ENCODE measurements around the gene EXOSC1.
A peak's percentile ranks its signal among the peaks of the same experiment; 100 is the strongest.
"Not testable (repeated sequence)": the region's sequence is repeated elsewhere in the genome, so short reads cannot be mapped to it uniquely, and the experiment has no call there.

The EXOSC1 gene

DNA sequence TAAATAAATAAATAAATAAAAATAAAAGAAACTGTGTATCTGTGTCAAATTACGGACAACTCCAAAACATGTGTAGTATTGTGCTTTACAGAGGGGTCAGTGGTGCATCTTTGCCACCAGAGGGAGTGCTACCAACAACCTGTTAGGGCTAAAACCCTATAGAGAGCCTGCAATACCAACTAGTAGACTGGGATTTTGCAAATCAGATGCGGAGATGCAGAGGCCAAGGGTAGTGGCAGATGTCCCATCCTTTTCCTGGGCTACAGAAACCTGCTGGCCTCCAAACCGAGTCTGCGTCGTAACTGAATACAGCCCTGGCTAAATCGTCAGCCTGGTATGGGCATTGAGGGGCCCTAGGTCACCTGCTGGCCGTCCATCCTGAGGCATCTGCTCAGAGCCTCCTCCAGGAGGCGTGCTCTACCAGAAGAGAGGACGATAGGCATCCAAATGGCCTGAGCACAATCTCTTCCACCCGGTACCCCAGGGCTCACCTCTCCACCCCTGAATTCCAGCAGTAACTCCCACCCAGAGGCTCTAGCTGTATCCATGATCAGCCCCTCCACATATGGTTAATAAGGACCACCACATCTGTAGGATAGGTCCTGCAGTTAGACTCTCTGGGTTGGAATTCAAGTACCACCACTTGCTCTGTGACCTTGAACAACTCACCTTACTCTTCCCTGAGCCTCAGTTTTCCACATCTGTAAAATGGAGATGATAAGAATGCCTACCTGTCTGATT lies 38.4 kb downstream of the EXOSC1 start:
- peak; percentile 53 for DNase-seq

DNA sequence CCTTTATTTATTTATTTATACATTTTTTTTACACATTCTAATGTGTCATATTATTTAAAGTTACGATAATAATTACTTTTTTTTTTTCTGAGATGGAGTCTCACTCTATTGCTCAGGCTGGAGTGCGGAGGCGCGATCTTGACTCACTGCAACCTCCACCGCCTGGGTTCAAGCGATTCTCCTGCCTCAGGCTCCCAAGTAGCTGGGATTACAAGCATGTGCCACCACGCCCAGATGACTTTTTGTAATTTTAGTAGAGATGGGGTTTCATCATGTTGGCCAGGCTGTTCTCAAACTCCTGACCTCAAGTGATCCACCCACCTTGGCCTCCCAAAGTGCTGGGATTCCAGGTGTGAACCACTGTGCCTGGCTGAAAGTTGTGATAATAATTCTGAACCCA lies 39.3 kb downstream of the EXOSC1 start:
- DNase-seq, result not testable (repeated sequence)

DNA sequence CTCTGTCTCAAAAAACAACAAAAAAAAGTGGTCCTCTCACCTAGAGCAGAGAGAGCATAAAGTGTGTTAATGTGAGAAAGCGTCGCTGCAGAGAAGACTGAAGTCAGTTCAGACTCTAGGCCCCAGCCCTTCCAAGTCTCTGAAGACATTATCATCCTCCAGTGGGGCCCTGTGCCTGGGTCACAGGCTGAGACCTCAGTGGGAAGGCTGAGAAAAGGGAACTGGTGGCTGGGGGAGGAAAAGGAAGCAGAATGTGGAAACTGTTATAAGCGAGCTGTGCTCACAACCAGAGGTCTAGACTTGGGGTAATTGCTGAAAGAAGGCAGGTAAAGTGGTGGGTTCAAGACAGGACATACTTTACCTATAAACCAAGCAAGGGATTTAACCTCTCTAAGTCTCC lies 39.7 kb downstream of the EXOSC1 start:
- DNase-seq, result no peak

DNA sequence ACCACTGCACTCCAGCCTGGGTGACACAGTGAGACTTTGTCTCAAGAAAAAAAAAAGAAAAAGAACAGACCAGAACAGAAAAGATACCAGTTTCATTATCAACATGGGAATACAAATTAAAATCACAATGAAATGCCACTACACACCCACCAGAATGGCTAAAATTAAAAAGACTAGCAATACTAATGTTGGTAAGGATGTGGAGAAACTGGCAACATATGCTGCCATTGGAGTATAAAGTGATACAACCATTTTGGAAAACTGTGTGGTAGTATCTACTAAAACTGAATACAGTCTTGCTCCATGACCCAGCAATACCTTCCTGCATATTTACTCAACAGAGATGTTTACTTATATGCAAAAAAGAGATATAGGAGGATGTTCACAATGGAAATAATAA lies 41.8 kb downstream of the EXOSC1 start:
- DNase-seq, result no peak

DNA sequence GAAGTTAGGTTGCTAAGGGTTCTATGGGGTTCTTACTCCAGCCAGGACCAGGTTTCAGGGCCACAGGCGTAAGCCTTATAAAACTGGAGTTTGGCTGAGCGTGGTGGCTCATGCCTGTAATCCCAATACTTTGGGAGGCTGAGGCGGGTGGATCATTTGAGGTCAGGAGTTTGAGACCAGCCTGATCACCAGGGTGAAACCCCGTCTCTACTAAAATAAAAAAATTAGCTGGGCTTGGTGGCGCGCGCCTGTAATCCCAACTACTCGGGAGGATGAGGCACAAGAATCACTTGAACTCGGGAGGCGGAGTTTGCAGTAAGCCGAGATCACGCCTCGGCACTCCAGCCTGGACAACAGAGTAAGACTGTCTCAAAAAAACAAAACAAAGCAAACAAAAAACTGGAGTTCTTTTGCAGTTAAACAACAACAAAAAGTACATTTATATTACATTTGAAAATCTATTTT lies 44.3 kb downstream of the EXOSC1 start:
- no peak for DNase-seq

DNA sequence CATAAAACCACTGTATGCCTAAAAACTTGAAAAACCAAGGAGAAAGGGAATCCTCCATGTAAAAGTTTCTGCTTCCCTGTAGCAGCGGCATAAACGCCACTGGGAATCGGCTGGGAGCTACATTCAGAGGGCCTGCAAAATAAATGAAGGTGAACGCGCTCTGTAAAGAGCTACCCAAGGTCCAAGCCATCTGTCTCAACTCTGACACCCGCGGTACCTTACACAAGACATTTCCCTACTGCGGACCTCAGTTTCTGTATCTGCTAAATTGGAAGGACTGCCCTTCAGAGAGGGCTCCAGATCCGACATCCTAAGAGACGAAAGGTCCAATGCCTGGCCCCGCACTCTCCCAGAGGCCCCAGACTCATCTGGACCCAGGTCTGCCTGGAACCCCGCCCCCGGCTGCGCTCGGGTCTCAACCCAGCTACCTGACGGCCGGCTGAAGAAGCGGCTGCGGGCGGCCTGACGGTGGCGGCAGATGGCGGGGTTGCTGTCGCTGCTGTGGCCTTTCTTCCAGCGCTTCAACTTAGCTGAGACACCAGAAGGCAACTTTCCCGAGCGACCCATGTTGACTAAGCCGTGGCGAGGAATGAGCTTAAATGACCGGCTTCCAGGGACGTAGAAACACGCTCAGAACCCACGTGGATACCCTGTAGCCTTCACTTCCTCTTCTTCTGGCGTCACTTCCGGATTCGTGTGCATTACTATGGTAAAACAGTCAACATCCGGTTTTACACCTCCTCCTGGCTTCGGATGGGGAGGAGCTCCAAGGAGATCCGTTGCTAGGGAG lies 44.9 kb downstream of the EXOSC1 start, which contains the start of gene RRP12:
Gene RRP12 (minus strand): TSS at position 676 of the 790 bp plus-strand sequence. CDS start 109 bp downstream, at position 567.
- peak; percentile 95 for DNase-seq

DNA sequence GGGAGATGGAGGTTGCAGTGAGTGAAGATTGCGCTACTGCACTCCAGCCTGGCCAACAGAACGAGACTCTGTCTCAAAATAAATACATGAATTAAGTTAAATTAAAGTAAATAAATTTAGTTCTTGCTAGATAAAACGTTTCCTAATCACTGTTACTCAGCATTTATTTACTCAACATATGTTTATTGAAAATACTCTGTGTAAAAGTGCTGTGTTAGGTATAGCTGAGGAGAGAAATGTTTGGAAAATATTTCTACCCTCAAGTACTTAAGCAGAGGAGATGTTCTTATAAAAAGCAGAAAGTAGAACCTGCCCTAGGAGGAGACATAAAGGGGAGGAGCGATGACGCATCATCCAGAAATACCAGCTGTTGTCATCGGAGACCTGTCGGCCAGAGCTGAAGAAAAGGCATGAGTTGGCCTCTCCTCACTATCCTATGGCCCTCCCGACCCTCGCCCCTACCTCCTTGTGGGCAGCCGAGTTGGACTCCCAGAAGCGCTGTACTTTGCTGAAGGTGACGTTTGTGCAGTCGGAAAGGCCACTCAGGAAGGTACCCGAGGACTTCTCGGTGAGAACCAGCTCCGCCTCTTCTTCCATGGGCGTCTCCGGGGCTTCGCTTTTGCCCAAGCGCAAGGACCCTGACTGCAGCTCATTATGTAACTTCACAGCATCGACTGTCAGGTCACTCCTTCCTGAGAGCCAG lies 45.8 kb downstream of the EXOSC1 start:
- peak; percentile 28 for DNase-seq

DNA sequence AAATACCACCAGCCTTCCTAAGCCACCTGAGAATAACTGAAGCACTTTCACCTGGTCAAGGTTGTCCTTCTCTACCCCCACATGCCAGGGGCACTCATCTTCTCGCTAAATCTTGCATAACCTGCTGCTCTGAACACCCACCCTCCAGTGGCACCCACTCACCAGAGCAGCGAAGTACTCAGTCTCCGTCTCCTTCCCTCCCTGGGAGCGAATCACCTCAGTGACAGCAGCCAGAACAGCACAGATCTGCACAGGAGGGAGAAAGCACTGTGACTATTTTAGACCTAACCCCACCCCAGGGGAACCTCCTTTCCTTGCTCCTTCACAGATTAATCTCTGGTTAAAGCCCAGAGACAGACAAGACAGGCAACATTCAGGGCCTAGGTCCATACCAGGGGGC lies 49.8 kb downstream of the EXOSC1 start:
- no peak for DNase-seq

DNA sequence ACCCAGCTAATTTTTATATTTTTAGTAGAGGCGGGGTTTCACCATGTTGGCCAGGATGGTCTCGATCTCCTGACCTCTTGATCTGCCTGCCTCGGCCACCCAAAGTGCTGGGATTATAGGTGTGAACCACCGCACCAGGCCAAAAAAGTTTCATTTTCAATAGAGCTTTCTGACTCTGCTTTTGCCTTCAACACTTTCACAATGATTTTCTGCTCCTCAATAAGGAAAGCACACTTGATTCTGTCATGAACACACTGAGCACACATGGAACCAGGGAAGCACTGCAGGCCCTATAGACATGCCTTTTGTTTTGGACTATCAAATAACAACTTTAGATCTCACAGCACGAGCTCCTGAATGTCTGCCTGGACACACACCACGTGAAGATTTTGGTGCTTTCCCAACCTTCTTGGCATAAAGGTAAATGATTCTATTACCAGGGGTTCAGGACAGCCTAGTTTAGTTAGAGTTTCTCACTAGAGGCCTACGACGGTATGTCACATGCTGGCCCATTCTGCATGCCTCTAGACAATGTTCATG lies 52.7 kb downstream of the EXOSC1 start:
- DNase-seq, result no peak

DNA sequence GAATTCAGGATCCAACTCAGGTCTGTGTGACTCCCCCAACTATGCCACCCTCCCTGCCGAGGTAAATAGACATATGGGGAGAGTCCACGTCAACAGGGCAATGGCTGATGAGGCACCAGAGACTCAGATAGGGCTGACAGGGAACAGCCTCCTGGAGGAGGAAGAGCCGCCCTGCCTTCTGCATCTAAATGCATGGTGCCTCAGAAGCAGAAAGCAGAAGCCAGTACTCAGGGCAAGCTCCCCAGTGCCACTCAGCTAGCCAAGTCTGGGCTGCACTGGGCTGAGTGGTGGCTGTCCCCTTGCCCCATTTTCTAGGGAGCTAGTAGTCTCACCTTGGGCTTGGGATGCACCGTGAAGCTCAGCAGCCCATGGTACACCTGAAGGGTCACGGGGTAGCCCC lies 55.7 kb downstream of the EXOSC1 start:
- DNase-seq, result no peak

DNA sequence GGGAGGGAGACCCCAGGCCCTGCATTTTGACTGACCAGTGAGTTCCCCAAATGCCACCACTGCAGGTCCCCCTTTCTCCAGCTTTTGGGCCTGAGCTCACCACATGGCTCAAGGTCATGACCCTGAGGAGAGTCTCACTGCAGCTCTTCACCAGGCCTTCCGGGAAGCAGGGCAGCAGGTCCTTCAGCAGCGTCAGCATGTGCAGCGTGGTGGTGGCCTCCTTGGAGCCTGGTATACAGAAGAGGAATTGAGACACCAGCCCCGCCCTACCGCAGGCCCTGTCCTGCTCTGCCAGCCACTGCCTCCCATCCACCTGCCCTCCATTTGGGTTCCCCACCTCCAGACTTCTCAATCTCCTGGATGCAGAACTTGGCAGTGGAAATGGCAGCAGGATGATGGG lies 57.7 kb downstream of the EXOSC1 start:
- DNase-seq, result no peak
